Activated B cell treated with CpG ODN at 0.5 μM for 24 hours (primary cell): ENCODE measurements around the gene MTUS2. TPM values are rescaled to one million over a fixed set of nuclear protein-coding genes. Genes with fewer than 3 reads are reported as not detected.

ENCODE experiments used
- ATAC-seq: fragments of 200-7000 bp; cut with Tn5 transposase; one replicate; pipeline ENCODE4 v1.10.0; 2021; ENCODE audit warnings: low read depth, mild to moderate bottlenecking, moderate library complexity
- CTCF ChIA-PET: fragments of 350-600 bp; sonication (Branson Sonifier 250); formaldehyde crosslinking; loops from one replicate; lab custom pipeline; 2021; ENCODE audit warnings: antibody characterized with exemption; lab: Charles Lee
- POLR2A ChIA-PET: fragments of 350-600 bp; sonication (Branson Sonifier 250); formaldehyde crosslinking; loops from one replicate; lab custom pipeline; 2021; ENCODE audit warnings: antibody characterized with exemption; lab: Charles Lee
- DNase-seq: peaks from one replicate; pipeline ENCODE4 v3.0.0; 2022
- H3K27ac Mint-ChIP-seq: one replicate; pipeline ENCODE4 v1.8.0; 2020; ENCODE audit warnings: mixed read lengths
- H3K27me3 Mint-ChIP-seq: one replicate; pipeline ENCODE4 v1.8.0; 2021; ENCODE audit warnings: mixed read lengths
- H3K36me3 Mint-ChIP-seq: one replicate; pipeline ENCODE4 v1.8.0; 2021; ENCODE audit warnings: low read depth, mixed read lengths
- H3K4me1 Mint-ChIP-seq: one replicate; pipeline ENCODE4 v1.8.0; 2021; ENCODE audit warnings: mixed read lengths
- H3K4me3 Mint-ChIP-seq: one replicate; pipeline ENCODE4 v1.8.0; 2020; ENCODE audit warnings: mild to moderate bottlenecking, mixed read lengths
- H3K9me3 Mint-ChIP-seq: one replicate; pipeline ENCODE4 v1.8.0; 2020; ENCODE audit warnings: mixed read lengths
- intact Hi-C: fragments of 100-400 bp; cut with micrococcal nuclease; formaldehyde crosslinking; loops from one replicate; pipeline ENCODE4 v1.15.1; 2024
- total RNA-seq: library from RNA; stranded (reverse); gene quantifications from 2 replicates; pipeline ENCODE4 v1.2.3, GENCODE V29; 2022
- TF ChIP-seq, protein P1 (sequence below): fragments of 200-600 bp; IDR thresholded peaks from one replicate; pipeline ENCODE4 v1.8.0; 2022; ENCODE audit warnings: antibody characterized with exemption, mild to moderate bottlenecking

The MTUS2 gene
- total RNA-seq, 1 donor from 2014 or later, result not detected

GRCh38 chr13:29301027-29301426, 480.9 kb downstream of the MTUS2 start:
- H3K27me3 Mint-ChIP-seq, result peaks cover 2% of the 10 kb centered on the region
- POLR2A ChIA-PET, result no interaction called here
- DNase-seq (no peak), ATAC-seq (no peak)
- no peaks in the 10 kb centered on the region for H3K4me1 Mint-ChIP-seq
- H3K4me3 Mint-ChIP-seq, result no peak overlapping the region
- H3K36me3 Mint-ChIP-seq, result no peaks in the 10 kb centered on the region
- no peak overlapping the region for H3K27ac Mint-ChIP-seq
- peaks cover 22% of the 10 kb centered on the region for H3K9me3 Mint-ChIP-seq
- intact Hi-C loops, result no loop called here
- TF ChIP-seq, protein P1, sequence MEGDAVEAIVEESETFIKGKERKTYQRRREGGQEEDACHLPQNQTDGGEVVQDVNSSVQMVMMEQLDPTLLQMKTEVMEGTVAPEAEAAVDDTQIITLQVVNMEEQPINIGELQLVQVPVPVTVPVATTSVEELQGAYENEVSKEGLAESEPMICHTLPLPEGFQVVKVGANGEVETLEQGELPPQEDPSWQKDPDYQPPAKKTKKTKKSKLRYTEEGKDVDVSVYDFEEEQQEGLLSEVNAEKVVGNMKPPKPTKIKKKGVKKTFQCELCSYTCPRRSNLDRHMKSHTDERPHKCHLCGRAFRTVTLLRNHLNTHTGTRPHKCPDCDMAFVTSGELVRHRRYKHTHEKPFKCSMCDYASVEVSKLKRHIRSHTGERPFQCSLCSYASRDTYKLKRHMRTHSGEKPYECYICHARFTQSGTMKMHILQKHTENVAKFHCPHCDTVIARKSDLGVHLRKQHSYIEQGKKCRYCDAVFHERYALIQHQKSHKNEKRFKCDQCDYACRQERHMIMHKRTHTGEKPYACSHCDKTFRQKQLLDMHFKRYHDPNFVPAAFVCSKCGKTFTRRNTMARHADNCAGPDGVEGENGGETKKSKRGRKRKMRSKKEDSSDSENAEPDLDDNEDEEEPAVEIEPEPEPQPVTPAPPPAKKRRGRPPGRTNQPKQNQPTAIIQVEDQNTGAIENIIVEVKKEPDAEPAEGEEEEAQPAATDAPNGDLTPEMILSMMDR, result no peak
- CTCF ChIA-PET, result no interaction called here

- H3K4me3 Mint-ChIP-seq, result no peak overlapping the region
- DNase-seq, result no peak
- peaks cover 6% of the 10 kb centered on the region for H3K27me3 Mint-ChIP-seq
- H3K4me1 Mint-ChIP-seq, result no peaks in the 10 kb centered on the region
- no peaks in the 10 kb centered on the region for H3K36me3 Mint-ChIP-seq
- intact Hi-C loops, result no loop called here
- ATAC-seq, result no peak
- TF ChIP-seq, protein P1, result no peak
- H3K9me3 Mint-ChIP-seq, result peaks cover 26% of the 10 kb centered on the region
- CTCF ChIA-PET, result no interaction called here
- POLR2A ChIA-PET, result no interaction called here
- H3K27ac Mint-ChIP-seq, result no peak overlapping the region
Observed at GRCh38 chr13:29304148-29304547, 484.0 kb downstream of the MTUS2 start.

- TF ChIP-seq, protein P1, result no peak
- CTCF ChIA-PET, result no interaction called here
- Mint-ChIP-seq H3K9me3 (peaks cover 3% of the 10 kb centered on the region), H3K36me3 (no peaks in the 10 kb centered on the region), H3K4me1 (no peaks in the 10 kb centered on the region), H3K27me3 (peaks cover 6% of the 10 kb centered on the region), H3K4me3 (no peak overlapping the region), H3K27ac (no peak overlapping the region)
- DNase-seq (no peak), ATAC-seq (no peak)
- POLR2A ChIA-PET, result no interaction called here
- intact Hi-C loops, result no loop called here
Observed at GRCh38 chr13:29310806-29311205, 490.7 kb downstream of the MTUS2 start.

DNA sequence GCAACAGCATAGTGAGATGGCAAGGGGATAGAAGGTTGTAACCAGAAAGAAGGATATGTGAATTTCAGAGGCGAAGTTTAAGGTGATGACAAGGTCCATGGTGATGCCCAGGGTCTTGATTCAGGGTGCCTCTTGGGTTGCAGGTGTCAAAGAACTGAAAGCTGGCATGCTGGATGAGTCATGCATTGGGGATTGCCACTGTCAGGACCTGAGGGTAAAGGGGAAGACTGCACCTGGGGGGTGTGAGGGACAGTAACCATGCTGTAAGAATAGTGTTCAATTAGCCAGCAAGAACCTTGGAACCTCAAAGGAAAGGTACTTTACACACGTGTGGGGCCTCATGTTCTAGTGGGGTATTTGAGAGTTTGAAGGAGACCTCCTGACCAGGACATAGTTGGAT, 495.7 kb downstream of the MTUS2 start:
- Mint-ChIP-seq H3K4me1 (no peaks in the 10 kb centered on the region), H3K36me3 (no peaks in the 10 kb centered on the region), H3K27me3 (no peaks in the 10 kb centered on the region), H3K27ac (no peak overlapping the region), H3K9me3 (no peaks in the 10 kb centered on the region), H3K4me3 (no peak overlapping the region)
- intact Hi-C loops, result no loop called here
- ChIA-PET POLR2A (no interaction called here), CTCF (no interaction called here)
- DNase-seq, result no peak
- ATAC-seq, result peak; percentile 42
- TF ChIP-seq, protein P1, result no peak

DNA sequence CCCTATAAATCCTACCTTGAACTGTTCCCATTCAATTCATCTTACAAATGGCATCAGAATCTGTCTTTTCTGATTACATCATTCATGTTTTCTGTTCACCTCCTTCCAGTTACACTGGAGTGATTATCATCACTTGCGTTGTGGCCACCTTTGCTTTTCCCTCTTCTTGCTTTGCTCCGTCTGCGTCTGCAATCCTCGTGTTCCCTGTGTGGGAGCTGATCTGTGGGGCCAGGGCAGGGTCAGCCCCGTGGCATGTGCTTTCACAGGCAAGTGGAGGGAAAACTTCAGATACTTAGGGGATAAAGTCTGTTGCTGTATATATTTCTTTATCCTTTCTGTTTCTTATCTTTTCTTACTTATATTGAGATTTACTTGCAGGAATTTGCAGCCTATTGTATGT, 497.7 kb downstream of the MTUS2 start:
- no peak overlapping the region for H3K27ac Mint-ChIP-seq
- CTCF ChIA-PET, result no interaction called here
- ATAC-seq (no peak), DNase-seq (no peak)
- H3K36me3 Mint-ChIP-seq, result no peaks in the 10 kb centered on the region
- intact Hi-C loops, result no loop called here
- no peaks in the 10 kb centered on the region for H3K4me1 Mint-ChIP-seq
- peaks cover 5% of the 10 kb centered on the region for H3K27me3 Mint-ChIP-seq
- POLR2A ChIA-PET, result no interaction called here
- no peaks in the 10 kb centered on the region for H3K9me3 Mint-ChIP-seq
- H3K4me3 Mint-ChIP-seq, result no peak overlapping the region
- TF ChIP-seq, protein P1, result no peak
